IMR-90 (cell line): ENCODE results near the gene BLZF1.

Experiments used
- BHLHE40 ChIP-seq: fragments of 150-350 bp; IDR thresholded peaks from 2 replicates; pipeline ENCODE4 v1.6.1; 2016; ENCODE audit warnings: mild to moderate bottlenecking, low read depth, low read length
- MAFK ChIP-seq: IDR thresholded peaks from 2 replicates; pipeline ENCODE4 v1.6.1; 2012; ENCODE audit warnings: low read depth, low read length, improper control_type of control experiment
- MXI1 ChIP-seq: IDR thresholded peaks from 2 replicates; pipeline ENCODE4 v1.6.1; 2012; ENCODE audit warnings: low read depth, mild to moderate bottlenecking, low read length, moderate library complexity, borderline replicate concordance
- POLR2A ChIP-seq: IDR thresholded peaks from 2 replicates; pipeline ENCODE4 v1.6.1; 2012; ENCODE audit warnings: mild to moderate bottlenecking, low read depth, low read length
- RAD21 ChIP-seq: IDR thresholded peaks from 2 replicates; pipeline ENCODE4 v1.6.1; 2012; ENCODE audit warnings: low read length, improper control_type of control experiment
- RFX5 ChIP-seq: IDR thresholded peaks from 2 replicates; pipeline ENCODE4 v1.8.0; 2012; ENCODE audit warnings: low read depth, mild to moderate bottlenecking, low read length, moderate library complexity
- SMC3 ChIP-seq: fragments of 150-350 bp; IDR thresholded peaks from 2 replicates; pipeline ENCODE4 v1.6.1; 2016; ENCODE audit warnings: low read depth, mild to moderate bottlenecking, antibody characterized with exemption, low read length, moderate library complexity
- TF ChIP-seq, protein P1 (sequence below): conservative IDR thresholded peaks from 2 replicates; pipeline ENCODE4 v1.5.1; 2012; ENCODE audit warnings: mild to moderate bottlenecking, low read depth, low read length, improper control_type of control experiment
- TF ChIP-seq, protein P2 (sequence below): fragments of 150-350 bp; IDR thresholded peaks from 2 replicates; pipeline ENCODE4 v1.6.1; 2017; ENCODE audit warnings: mild to moderate bottlenecking, antibody characterized with exemption, low read length, low read depth

GRCh38 chr1:169338617-169339016 is 29.4 kb upstream of the BLZF1 start:
- TF ChIP-seq, protein P1, sequence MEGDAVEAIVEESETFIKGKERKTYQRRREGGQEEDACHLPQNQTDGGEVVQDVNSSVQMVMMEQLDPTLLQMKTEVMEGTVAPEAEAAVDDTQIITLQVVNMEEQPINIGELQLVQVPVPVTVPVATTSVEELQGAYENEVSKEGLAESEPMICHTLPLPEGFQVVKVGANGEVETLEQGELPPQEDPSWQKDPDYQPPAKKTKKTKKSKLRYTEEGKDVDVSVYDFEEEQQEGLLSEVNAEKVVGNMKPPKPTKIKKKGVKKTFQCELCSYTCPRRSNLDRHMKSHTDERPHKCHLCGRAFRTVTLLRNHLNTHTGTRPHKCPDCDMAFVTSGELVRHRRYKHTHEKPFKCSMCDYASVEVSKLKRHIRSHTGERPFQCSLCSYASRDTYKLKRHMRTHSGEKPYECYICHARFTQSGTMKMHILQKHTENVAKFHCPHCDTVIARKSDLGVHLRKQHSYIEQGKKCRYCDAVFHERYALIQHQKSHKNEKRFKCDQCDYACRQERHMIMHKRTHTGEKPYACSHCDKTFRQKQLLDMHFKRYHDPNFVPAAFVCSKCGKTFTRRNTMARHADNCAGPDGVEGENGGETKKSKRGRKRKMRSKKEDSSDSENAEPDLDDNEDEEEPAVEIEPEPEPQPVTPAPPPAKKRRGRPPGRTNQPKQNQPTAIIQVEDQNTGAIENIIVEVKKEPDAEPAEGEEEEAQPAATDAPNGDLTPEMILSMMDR: no peak
- TF ChIP-seq RFX5 (no peak), POLR2A (no peak), MXI1 (no peak), RAD21 (no peak), MAFK (no peak), SMC3 (no peak), BHLHE40 (no peak)
- TF ChIP-seq, protein P2, sequence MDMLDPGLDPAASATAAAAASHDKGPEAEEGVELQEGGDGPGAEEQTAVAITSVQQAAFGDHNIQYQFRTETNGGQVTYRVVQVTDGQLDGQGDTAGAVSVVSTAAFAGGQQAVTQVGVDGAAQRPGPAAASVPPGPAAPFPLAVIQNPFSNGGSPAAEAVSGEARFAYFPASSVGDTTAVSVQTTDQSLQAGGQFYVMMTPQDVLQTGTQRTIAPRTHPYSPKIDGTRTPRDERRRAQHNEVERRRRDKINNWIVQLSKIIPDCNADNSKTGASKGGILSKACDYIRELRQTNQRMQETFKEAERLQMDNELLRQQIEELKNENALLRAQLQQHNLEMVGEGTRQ: no peak
